ENCODE results near the gene GH2.
"Not testable (repeated sequence)": the region's sequence is repeated elsewhere in the genome, so short reads cannot be mapped to it uniquely, and the experiment has no call there.

Gene GH2

DNA sequence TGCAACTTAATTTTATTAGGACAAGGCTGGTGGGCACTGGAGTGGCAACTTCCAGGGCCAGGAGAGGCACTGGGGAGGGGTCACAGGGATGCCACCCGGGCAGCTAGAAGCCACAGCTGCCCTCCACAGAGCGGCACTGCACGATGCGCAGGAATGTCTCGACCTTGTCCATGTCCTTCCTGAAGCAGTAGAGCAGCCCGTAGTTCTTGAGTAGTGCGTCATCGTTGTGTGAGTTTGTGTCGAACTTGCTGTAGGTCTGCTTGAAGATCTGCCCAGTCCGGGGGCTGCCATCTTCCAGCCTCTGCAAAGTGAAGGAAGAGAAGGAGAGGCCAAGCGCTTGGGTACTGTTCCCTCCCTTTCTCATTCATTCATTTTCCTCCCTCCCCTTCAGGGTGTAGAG is 35.5 kb upstream of the GH2 start:
- H3K4me2 ChIP-seq (ENCODE audit: low read length, poor library complexity, severe bottlenecking); H3K79me1 ChIP-seq (replicated peaks; ENCODE audit: low read length, poor library complexity, severe bottlenecking): not testable (repeated sequence)

DNA sequence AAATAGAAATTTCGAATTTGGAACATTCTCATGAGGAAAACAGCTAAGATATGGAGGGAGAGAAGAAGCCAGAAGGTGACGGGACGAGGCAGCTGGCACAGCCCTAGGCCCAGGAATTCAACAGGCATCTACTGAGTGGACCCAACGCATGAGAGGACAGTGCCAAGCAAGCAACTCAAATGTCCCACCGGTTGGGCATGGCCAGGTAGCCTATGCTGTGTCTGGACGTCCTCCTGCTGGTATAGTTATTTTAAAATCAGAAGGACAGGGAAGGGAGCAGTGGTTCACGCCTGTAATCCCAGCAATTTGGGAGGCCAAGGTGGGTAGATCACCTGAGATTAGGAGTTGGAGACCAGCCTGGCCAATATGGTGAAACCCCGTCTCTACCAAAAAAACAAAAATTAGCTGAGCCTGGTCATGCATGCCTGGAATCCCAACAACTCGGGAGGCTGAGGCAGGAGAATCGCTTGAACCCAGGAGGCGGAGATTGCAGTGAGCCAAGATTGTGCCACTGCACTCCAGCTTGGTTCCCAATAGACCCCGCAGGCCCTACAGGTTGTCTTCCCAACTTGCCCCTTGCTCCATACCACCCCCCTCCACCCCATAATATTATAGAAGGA is 34.9 kb upstream of the GH2 start:
- H2BK12ac ChIP-seq (ENCODE audit: low read length in 2 of 2): no peak overlapping the region
- no peak overlapping the region for H3K4me3 ChIP-seq (ENCODE audit: insufficient read depth in 1 of 2, low read depth in 1 of 2, low read length in 2 of 2)

More for the DNA sequence above, 35.5 kb upstream of the GH2 start:
- H3K27ac ChIP-seq (ENCODE audit: low read length, poor library complexity, severe bottlenecking); H2BK15ac ChIP-seq (ENCODE audit: low read depth, poor library complexity, severe bottlenecking); H3K4me1 ChIP-seq (ENCODE audit: control insufficient read depth, insufficient read depth, low read depth, low read length); H2BK120ac ChIP-seq (ENCODE audit: low read depth, low read length); H3K14ac ChIP-seq (ENCODE audit: low read length in 2 of 2); H2BK5ac ChIP-seq (ENCODE audit: low read depth, low read length, poor library complexity, severe bottlenecking); H4K8ac ChIP-seq (ENCODE audit: low read length); DNase-seq; H2AFZ ChIP-seq (ENCODE audit: low read depth, low read length); H3K9ac ChIP-seq (ENCODE audit: low read length); H3K9me3 ChIP-seq (ENCODE audit: control insufficient read depth, low read length); H4K91ac ChIP-seq (ENCODE audit: low read length); H2BK12ac ChIP-seq (ENCODE audit: low read length in 2 of 2); H2AK5ac ChIP-seq (ENCODE audit: low read length, severe bottlenecking); H3K4me3 ChIP-seq (ENCODE audit: insufficient read depth in 1 of 2, low read depth in 1 of 2, low read length in 2 of 2); H3K18ac ChIP-seq (ENCODE audit: low read depth in 1 of 2, low read length in 2 of 2); H3K4ac ChIP-seq (ENCODE audit: low read depth in 1 of 2, low read length in 2 of 2); H3K36me3 ChIP-seq (ENCODE audit: control insufficient read depth in 1 of 2, insufficient read depth in 2 of 2, low read depth in 1 of 2, low read length in 2 of 2); H3K23ac ChIP-seq (ENCODE audit: low read length in 2 of 2): not testable (repeated sequence)
- WGBS: 86% methylated on average over 1 of the region's 11 CpGs
- peaks cover 38 to 55% of the 10 kb centered on the region in 2 experiments for H3K27me3 ChIP-seq (ENCODE audit: control insufficient read depth in 1 of 2, insufficient read depth in 1 of 2, low read length in 2 of 2)

DNA sequence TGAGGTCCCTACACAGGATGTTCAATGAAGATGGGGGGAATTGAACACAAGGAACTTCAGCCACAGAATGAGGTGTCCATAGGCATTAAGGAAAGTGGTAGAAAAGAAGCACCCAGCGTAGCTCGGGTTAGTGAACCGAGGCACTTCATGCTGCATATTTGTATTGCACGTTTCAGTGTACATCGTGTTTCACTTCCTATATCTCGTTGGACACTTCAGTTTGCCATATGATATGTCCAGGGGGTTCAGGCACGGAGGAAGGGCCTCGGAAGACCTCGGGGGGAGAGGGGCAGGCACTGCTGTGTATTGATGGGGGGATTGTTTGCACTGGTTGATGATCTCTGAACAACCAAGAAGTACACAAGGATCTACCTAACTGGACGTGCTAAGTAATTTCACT is 34.0 kb upstream of the GH2 start:
- not testable (repeated sequence) for H4K8ac ChIP-seq (ENCODE audit: low read length); H3K9ac ChIP-seq (ENCODE audit: low read length); H2BK15ac ChIP-seq (ENCODE audit: low read depth, poor library complexity, severe bottlenecking)

More for the DNA sequence above, 34.9 kb upstream of the GH2 start:
- Histone ChIP-seq H3K4me2 (ENCODE audit: low read length, poor library complexity, severe bottlenecking) (no peak overlapping the region), H4K8ac (ENCODE audit: low read length) (no peak overlapping the region), H3K4me1 (ENCODE audit: control insufficient read depth, insufficient read depth, low read depth, low read length) (no peaks in the 10 kb centered on the region), H2BK15ac (ENCODE audit: low read depth, poor library complexity, severe bottlenecking) (no peak overlapping the region), H3K9ac (ENCODE audit: low read length) (no peak overlapping the region), H3K36me3 (ENCODE audit: control insufficient read depth in 1 of 2, insufficient read depth in 2 of 2, low read depth in 1 of 2, low read length in 2 of 2) (no peaks in the 10 kb centered on the region), H2BK120ac (ENCODE audit: low read depth, low read length) (no peak overlapping the region), H3K27me3 (ENCODE audit: control insufficient read depth in 1 of 2, insufficient read depth in 1 of 2, low read length in 2 of 2) (peaks cover 38 to 60% of the 10 kb centered on the region in 2 experiments), H3K4ac (ENCODE audit: low read depth in 1 of 2, low read length in 2 of 2) (no peak overlapping the region), H4K91ac (ENCODE audit: low read length) (no peak overlapping the region), H3K14ac (ENCODE audit: low read length in 2 of 2) (no peak overlapping the region), H3K18ac (ENCODE audit: low read depth in 1 of 2, low read length in 2 of 2) (no peak overlapping the region), H2AFZ (ENCODE audit: low read depth, low read length) (no peak overlapping the region), H3K27ac (ENCODE audit: low read length, poor library complexity, severe bottlenecking) (no peak overlapping the region), H3K79me1 (replicated peaks; ENCODE audit: low read length, poor library complexity, severe bottlenecking) (no peaks in the 10 kb centered on the region), H3K9me3 (ENCODE audit: control insufficient read depth, low read length) (no peaks in the 10 kb centered on the region), H2BK5ac (ENCODE audit: low read depth, low read length, poor library complexity, severe bottlenecking) (no peak overlapping the region), H2AK5ac (ENCODE audit: low read length, severe bottlenecking) (no peak overlapping the region), H3K23ac (ENCODE audit: low read length in 2 of 2) (no peak overlapping the region)
- DNase-seq: no peak
- 81% methylated on average over 12 of the region's 12 CpGs for WGBS

DNA sequence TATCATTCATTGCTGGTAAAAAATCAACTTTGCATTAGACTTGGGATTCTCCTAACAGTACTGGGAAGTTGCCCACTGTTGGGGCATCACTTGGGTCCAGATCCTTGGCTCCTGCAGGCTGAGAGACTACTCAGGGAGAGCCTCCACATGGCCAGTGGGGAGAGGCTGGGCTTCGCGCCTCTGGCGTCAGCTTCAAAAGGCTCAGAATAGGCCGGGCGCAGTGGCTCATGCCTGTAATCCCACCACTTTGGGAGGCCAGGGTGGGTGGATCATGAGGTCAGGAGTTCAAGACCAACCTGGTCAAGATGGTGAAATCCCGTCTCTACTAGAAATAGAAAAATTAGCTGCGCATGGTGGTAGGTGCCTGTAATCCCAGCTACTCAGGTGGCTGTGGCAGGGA is 32.7 kb upstream of the GH2 start:
- 91% methylated on average over 7 of the region's 7 CpGs for WGBS
- Histone ChIP-seq H2AK5ac (ENCODE audit: low read length, severe bottlenecking) (no peak overlapping the region), H3K18ac (ENCODE audit: low read depth in 1 of 2, low read length in 2 of 2) (no peak overlapping the region), H3K4me2 (ENCODE audit: low read length, poor library complexity, severe bottlenecking) (no peak overlapping the region), H4K8ac (ENCODE audit: low read length) (no peak overlapping the region), H4K91ac (ENCODE audit: low read length) (no peak overlapping the region), H3K4ac (ENCODE audit: low read depth in 1 of 2, low read length in 2 of 2) (no peak overlapping the region), H2BK15ac (ENCODE audit: low read depth, poor library complexity, severe bottlenecking) (no peak overlapping the region), H3K23ac (ENCODE audit: low read length in 2 of 2) (no peak overlapping the region), H2BK12ac (ENCODE audit: low read length in 2 of 2) (no peak overlapping the region), H2BK5ac (ENCODE audit: low read depth, low read length, poor library complexity, severe bottlenecking) (no peak overlapping the region), H3K27ac (ENCODE audit: low read length, poor library complexity, severe bottlenecking) (no peak overlapping the region), H3K79me1 (replicated peaks; ENCODE audit: low read length, poor library complexity, severe bottlenecking) (no peaks in the 10 kb centered on the region), H2AFZ (ENCODE audit: low read depth, low read length) (no peak overlapping the region), H3K4me3 (ENCODE audit: insufficient read depth in 1 of 2, low read depth in 1 of 2, low read length in 2 of 2) (no peak overlapping the region), H3K14ac (ENCODE audit: low read length in 2 of 2) (no peak overlapping the region), H3K9me3 (ENCODE audit: control insufficient read depth, low read length) (no peaks in the 10 kb centered on the region), H2BK120ac (ENCODE audit: low read depth, low read length) (no peak overlapping the region), H3K36me3 (ENCODE audit: control insufficient read depth in 1 of 2, insufficient read depth in 2 of 2, low read depth in 1 of 2, low read length in 2 of 2) (no peaks in the 10 kb centered on the region), H3K9ac (ENCODE audit: low read length) (no peak overlapping the region), H3K4me1 (ENCODE audit: control insufficient read depth, insufficient read depth, low read depth, low read length) (no peaks in the 10 kb centered on the region), H3K27me3 (ENCODE audit: control insufficient read depth in 1 of 2, insufficient read depth in 1 of 2, low read length in 2 of 2) (peaks cover 51 to 79% of the 10 kb centered on the region in 2 experiments)
- DNase-seq: no peak

More for the DNA sequence above, 34.0 kb upstream of the GH2 start:
- not testable (repeated sequence) for H3K36me3 ChIP-seq (ENCODE audit: control insufficient read depth in 1 of 2, insufficient read depth in 2 of 2, low read depth in 1 of 2, low read length in 2 of 2); DNase-seq; H3K23ac ChIP-seq (ENCODE audit: low read length in 2 of 2); H3K18ac ChIP-seq (ENCODE audit: low read depth in 1 of 2, low read length in 2 of 2); H3K4me2 ChIP-seq (ENCODE audit: low read length, poor library complexity, severe bottlenecking); H3K4me1 ChIP-seq (ENCODE audit: control insufficient read depth, insufficient read depth, low read depth, low read length); H3K9me3 ChIP-seq (ENCODE audit: control insufficient read depth, low read length); H2BK5ac ChIP-seq (ENCODE audit: low read depth, low read length, poor library complexity, severe bottlenecking); H3K4ac ChIP-seq (ENCODE audit: low read depth in 1 of 2, low read length in 2 of 2); H4K91ac ChIP-seq (ENCODE audit: low read length); H2BK120ac ChIP-seq (ENCODE audit: low read depth, low read length); H2BK12ac ChIP-seq (ENCODE audit: low read length in 2 of 2); H3K4me3 ChIP-seq (ENCODE audit: insufficient read depth in 1 of 2, low read depth in 1 of 2, low read length in 2 of 2); H2AFZ ChIP-seq (ENCODE audit: low read depth, low read length); H3K14ac ChIP-seq (ENCODE audit: low read length in 2 of 2); H2AK5ac ChIP-seq (ENCODE audit: low read length, severe bottlenecking); H3K27ac ChIP-seq (ENCODE audit: low read length, poor library complexity, severe bottlenecking); H3K79me1 ChIP-seq (replicated peaks; ENCODE audit: low read length, poor library complexity, severe bottlenecking)
- peaks cover 46 to 68% of the 10 kb centered on the region in 2 experiments for H3K27me3 ChIP-seq (ENCODE audit: control insufficient read depth in 1 of 2, insufficient read depth in 1 of 2, low read length in 2 of 2)
- WGBS: 86% methylated on average over 9 of the region's 10 CpGs
